Ectodermal cell (in vitro differentiated cells): ENCODE results near the gene TRIM75.

ENCODE experiments used
- H3K27ac ChIP-seq: 2 replicates; pipeline ENCODE4 v1.7.0; 2013; ENCODE audit warnings: mild to moderate bottlenecking, low read depth, low read length; ENCODE audit not compliant: insufficient read depth, poor library complexity, severe bottlenecking
- H3K27me3 ChIP-seq: 2 replicates; pipeline ENCODE4 v1.7.0; 2013; ENCODE audit warnings: mild to moderate bottlenecking, low read length; ENCODE audit not compliant: insufficient read depth, control insufficient read depth, poor library complexity, severe bottlenecking
- H3K36me3 ChIP-seq: one replicate; pipeline ENCODE4 v1.7.0; 2013; ENCODE audit warnings: low read length; ENCODE audit not compliant: control insufficient read depth, insufficient read depth
- H3K4me1 ChIP-seq: one replicate; pipeline ENCODE4 v1.7.0; 2013; ENCODE audit warnings: low read length; ENCODE audit not compliant: control insufficient read depth, insufficient read depth
- H3K4me3 ChIP-seq: 2 replicates; pipeline ENCODE4 v1.7.0; 2013; ENCODE audit warnings: low read depth, low read length, control low read depth; ENCODE audit not compliant: insufficient read depth
- H3K9me3 ChIP-seq: 2 replicates; pipeline ENCODE4 v1.7.0; 2013; ENCODE audit warnings: mild to moderate bottlenecking, low read length, moderate library complexity; ENCODE audit not compliant: control insufficient read depth
- WGBS, 2 experiments: methylation state at CpG; one replicate each; pipeline ENCODE4 v1.1.7; 2013; ENCODE audit warnings: missing lambda C conversion rate in 2 of 2; 5-methylcytosine and 5-hydroxymethylcytosine counted together

TRIM75 gene

DNA sequence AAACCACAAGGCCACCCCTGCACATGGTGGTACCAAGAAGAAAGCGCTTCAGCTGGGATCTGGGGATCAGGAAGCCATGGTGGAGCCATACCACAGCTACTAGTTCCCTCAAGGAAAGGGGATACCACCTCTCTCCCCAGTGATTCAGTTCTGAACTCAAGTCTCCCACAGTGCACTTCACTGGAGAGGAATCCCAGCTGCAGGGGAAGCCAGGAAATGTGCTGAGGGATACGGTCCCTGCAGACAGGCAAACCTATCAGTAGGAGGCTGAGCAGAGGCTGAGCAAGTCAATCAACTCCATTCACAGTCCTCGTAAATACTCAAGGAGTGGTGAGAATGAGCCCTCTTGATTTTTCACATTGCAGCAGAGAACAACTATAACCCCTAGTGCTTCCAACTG, 48.0 kb downstream of the TRIM75 start:
- 81 to 82% methylated on average over 3 of the region's 3 CpGs for whole genome bisulfite sequencing, 2 experiments
- no peaks in the 10 kb centered on the region for H3K27me3 ChIP-seq

DNA sequence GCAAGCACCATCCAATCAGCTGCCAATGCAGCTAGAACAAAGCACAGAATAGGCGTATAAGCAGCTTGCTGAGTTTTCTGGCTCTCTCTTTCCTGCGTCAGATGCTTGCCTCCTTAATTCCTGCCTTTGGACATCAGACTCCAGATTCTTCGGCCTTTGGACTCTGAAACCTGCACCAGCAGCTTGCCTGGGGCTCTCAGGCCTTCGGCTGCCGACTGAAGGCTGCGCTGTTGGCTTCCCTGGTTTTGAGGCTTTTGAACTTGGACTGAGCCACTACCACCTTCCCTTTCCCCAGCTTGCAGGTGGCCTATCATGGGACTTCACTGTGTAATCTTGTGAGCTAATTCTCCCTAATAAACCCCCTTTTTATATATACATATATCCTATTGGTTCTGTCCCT, 52.9 kb downstream of the TRIM75 start:
- Histone ChIP-seq H3K36me3 (no peaks in the 10 kb centered on the region), H3K9me3 (no peaks in the 10 kb centered on the region), H3K27me3 (no peaks in the 10 kb centered on the region), H3K4me3 (no peak overlapping the region), H3K4me1 (no peaks in the 10 kb centered on the region), H3K27ac (no peak overlapping the region)
- 86 to 87% methylated on average over 6 of the region's 6 CpGs for WGBS, 2 experiments

More for the DNA sequence above, 48.0 kb downstream of the TRIM75 start:
- Histone ChIP-seq H3K27ac (no peak overlapping the region), H3K9me3 (no peaks in the 10 kb centered on the region), H3K4me1 (no peaks in the 10 kb centered on the region), H3K36me3 (no peaks in the 10 kb centered on the region), H3K4me3 (no peak overlapping the region)
